Stimulated activated CD4-positive, alpha-beta T cell treated with anti-CD3 and anti-CD28 coated beads, TNF-alpha, amount 100 ng/mL, for 4 hours (primary cell): ENCODE data around the gene DUOX1.
"Not testable (repeated sequence)": the region's sequence is repeated elsewhere in the genome, so short reads cannot be mapped to it uniquely, and the experiment has no call there.

Experiments used
- DNase-seq, 3 experiments: peaks; one replicate each; pipeline ENCODE4 v3.0.0-alpha.2; 2020; ENCODE audit warnings: low read depth in 3 of 3

The DUOX1 gene

GRCh38 chr15:45129651-45130129, at the start of gene DUOX1, which contains the start of gene DUOXA1:
TSS of gene DUOX1 (plus strand) at chr15:45129994. CDS start at chr15:45131967, 1,973 bp downstream.
TSS of gene DUOXA1 (minus strand) at chr15:45129879. CDS start at chr15:45123014, 6,865 bp downstream.
- no peak for DNase-seq

- DNase-seq, result not testable (repeated sequence)
These were observed 49.2 kb upstream of the DUOX1 start for GRCh38 chr15:45080593-45080992.

GRCh38 chr15:45082412-45082811, 47.4 kb upstream of the DUOX1 start:
- not testable (repeated sequence) for DNase-seq

- no peak for DNase-seq
These were observed 46.6 kb upstream of the DUOX1 start for GRCh38 chr15:45083223-45083622.

GRCh38 chr15:45084163-45084562, 45.6 kb upstream of the DUOX1 start:
- DNase-seq, result no peak

- no peak for DNase-seq
These were observed 42.3 kb upstream of the DUOX1 start for GRCh38 chr15:45087513-45087912.

GRCh38 chr15:45088801-45089711, 40.7 kb upstream of the DUOX1 start:
- no peak for DNase-seq

- DNase-seq, result no peak
These were observed 40.0 kb upstream of the DUOX1 start for GRCh38 chr15:45089712-45090373.

GRCh38 chr15:45091161-45091560, 38.6 kb upstream of the DUOX1 start:
- no peak for DNase-seq

- no peak for DNase-seq
These were observed 38.2 kb upstream of the DUOX1 start for GRCh38 chr15:45091576-45091975.

- DNase-seq, result no peak
These were observed 36.8 kb upstream of the DUOX1 start for GRCh38 chr15:45093013-45093412.

GRCh38 chr15:45093622-45094357, 36.0 kb upstream of the DUOX1 start:
- DNase-seq, result no peak

- DNase-seq, result no peak
These were observed 35.5 kb upstream of the DUOX1 start for GRCh38 chr15:45094358-45094730.

GRCh38 chr15:45095661-45096060, 34.1 kb upstream of the DUOX1 start:
- no peak for DNase-seq

GRCh38 chr15:45097466-45097865, 32.3 kb upstream of the DUOX1 start:
- no peak for DNase-seq

- DNase-seq, result no peak
These were observed 30.1 kb upstream of the DUOX1 start for GRCh38 chr15:45099549-45100165.

- no peak for DNase-seq
These were observed 28.7 kb upstream of the DUOX1 start for GRCh38 chr15:45100884-45101625.

- DNase-seq, result no peak
These were observed 28.0 kb upstream of the DUOX1 start for GRCh38 chr15:45101749-45102148.

- DNase-seq, result no peak
These were observed 27.6 kb upstream of the DUOX1 start for GRCh38 chr15:45102226-45102625.

- not testable (repeated sequence) for DNase-seq
These were observed 25.6 kb upstream of the DUOX1 start for GRCh38 chr15:45104170-45104569.

GRCh38 chr15:45105586-45105985, 24.2 kb upstream of the DUOX1 start:
- no peak for DNase-seq
